PC-3 (cell line): ENCODE results near the gene MXRA7. TPM values are rescaled to one million over a fixed set of nuclear protein-coding genes. Genes with fewer than 3 reads are reported as not detected.
"Not testable (repeated sequence)": the region's sequence is repeated elsewhere in the genome, so short reads cannot be mapped to it uniquely, and the experiment has no call there.

ENCODE experiments used
- ATAC-seq: fragments of 200-7000 bp; cut with Tn5 transposase; 2 replicates; pipeline ENCODE4 v1.9.1; 2020; ENCODE audit warnings: mild to moderate bottlenecking, moderate library complexity
- BruUV-seq: library from RNA; stranded (reverse); fragments of 400-500 nt; replicated peaks from 2 replicates; lab custom pipeline; 2021; lab: Mats Ljungman, UMichigan
- CTCF ChIA-PET: fragments of 300-600 bp; sonication (Branson Sonifier 250); formaldehyde crosslinking; loops from one replicate; lab custom pipeline; 2022; ENCODE audit warnings: antibody characterized with exemption; lab: Charles Lee
- POLR2A ChIA-PET: fragments of 300-600 bp; sonication (Branson Sonifier 250); formaldehyde crosslinking; loops from one replicate; lab custom pipeline; 2022; ENCODE audit warnings: antibody characterized with exemption; ENCODE audit not compliant: unreplicated experiment; lab: Charles Lee
- DNase-seq: peaks from one replicate; pipeline ENCODE4 v3.0.0-alpha.2; 2015
- H2AFZ ChIP-seq: fragments of 300-600 bp; sonication (generic); 2 replicates; pipeline ENCODE4 v1.6.0; 2016; ENCODE audit warnings: antibody characterized with exemption, low read length
- H3F3A ChIP-seq: fragments of 300-600 bp; sonication (generic); one replicate; pipeline ENCODE4 v1.6.0; 2017; ENCODE audit warnings: antibody characterized with exemption, low read length, control low read depth, mild to moderate bottlenecking; ENCODE audit not compliant: unreplicated experiment
- H3K27ac ChIP-seq: fragments of 300-600 bp; sonication (generic); 2 replicates; pipeline ENCODE4 v1.5.1; 2016; ENCODE audit warnings: mild to moderate bottlenecking, low read length
- H3K27me3 ChIP-seq: fragments of 300-600 bp; sonication (generic); 2 replicates; pipeline ENCODE4 v1.6.1; 2016; ENCODE audit warnings: low read length, mixed read lengths
- H3K36me3 ChIP-seq: fragments of 300-600 bp; sonication (generic); 2 replicates; pipeline ENCODE4 v1.6.1; 2016; ENCODE audit warnings: low read depth, mixed run types, low read length, mixed read lengths
- H3K4me1 ChIP-seq: fragments of 300-600 bp; sonication (generic); 2 replicates; pipeline ENCODE4 v1.5.1; 2016; ENCODE audit warnings: low read length; ENCODE audit not compliant: insufficient read depth
- H3K4me2 ChIP-seq: fragments of 300-600 bp; sonication (generic); 2 replicates; pipeline ENCODE4 v1.6.0; 2016; ENCODE audit warnings: low read length
- H3K4me3 ChIP-seq: fragments of 300-600 bp; sonication (generic); 2 replicates; pipeline ENCODE4 v1.5.1; 2016; ENCODE audit warnings: mild to moderate bottlenecking, low read length, mixed read lengths
- H3K79me2 ChIP-seq: fragments of 300-600 bp; sonication (generic); 2 replicates; pipeline ENCODE4 v1.6.1; 2017; ENCODE audit warnings: low read length, mixed read lengths
- H3K9ac ChIP-seq: fragments of 300-600 bp; sonication (generic); 2 replicates; pipeline ENCODE4 v1.6.0; 2016; ENCODE audit warnings: mild to moderate bottlenecking, low read length
- H3K9me2 ChIP-seq: fragments of 300-600 bp; sonication (generic); replicated peaks from 2 replicates; pipeline ENCODE4 v1.6.1; 2016; ENCODE audit warnings: mixed run types, low read length, mixed read lengths
- H3K9me3 ChIP-seq: fragments of 300-600 bp; sonication (generic); 2 replicates; pipeline ENCODE4 v1.6.1; 2016; ENCODE audit warnings: low read length, mixed read lengths
- H4K20me1 ChIP-seq: fragments of 300-600 bp; sonication (generic); 2 replicates; pipeline ENCODE4 v1.6.1; 2016; ENCODE audit warnings: low read length, mixed read lengths
- EZH2 ChIP-seq: fragments of 300-600 bp; sonication (generic); IDR thresholded peaks from one replicate; pipeline ENCODE4 v1.6.1; 2017; ENCODE audit warnings: antibody characterized with exemption, mild to moderate bottlenecking, low read length; ENCODE audit not compliant: unreplicated experiment
- EZH2phosphoT487 ChIP-seq: fragments of 300-600 bp; sonication (generic); IDR thresholded peaks from 2 replicates; pipeline ENCODE4 v1.6.1; 2018; ENCODE audit warnings: mild to moderate bottlenecking, antibody characterized with exemption, low read length, borderline replicate concordance
- intact Hi-C: fragments of 100-400 bp; cut with micrococcal nuclease; formaldehyde crosslinking; loops from 2 replicates; pipeline ENCODE4 v1.9.0; 2023
- total RNA-seq: library from RNA; depleted of rRNA; stranded (reverse); fragments of >200 nt; gene quantifications from 2 replicates; pipeline ENCODE4 v1.2.3, GENCODE V29; 2014
- TF ChIP-seq, protein P1 (sequence below): fragments of 300-600 bp; sonication (generic); conservative IDR thresholded peaks from 2 replicates; pipeline ENCODE4 v1.5.1; 2017; ENCODE audit warnings: antibody characterized with exemption, low read depth, mild to moderate bottlenecking, low read length

MXRA7 gene
- total RNA-seq, 1 experiment from 2014 or later: 98.3 TPM

DNA sequence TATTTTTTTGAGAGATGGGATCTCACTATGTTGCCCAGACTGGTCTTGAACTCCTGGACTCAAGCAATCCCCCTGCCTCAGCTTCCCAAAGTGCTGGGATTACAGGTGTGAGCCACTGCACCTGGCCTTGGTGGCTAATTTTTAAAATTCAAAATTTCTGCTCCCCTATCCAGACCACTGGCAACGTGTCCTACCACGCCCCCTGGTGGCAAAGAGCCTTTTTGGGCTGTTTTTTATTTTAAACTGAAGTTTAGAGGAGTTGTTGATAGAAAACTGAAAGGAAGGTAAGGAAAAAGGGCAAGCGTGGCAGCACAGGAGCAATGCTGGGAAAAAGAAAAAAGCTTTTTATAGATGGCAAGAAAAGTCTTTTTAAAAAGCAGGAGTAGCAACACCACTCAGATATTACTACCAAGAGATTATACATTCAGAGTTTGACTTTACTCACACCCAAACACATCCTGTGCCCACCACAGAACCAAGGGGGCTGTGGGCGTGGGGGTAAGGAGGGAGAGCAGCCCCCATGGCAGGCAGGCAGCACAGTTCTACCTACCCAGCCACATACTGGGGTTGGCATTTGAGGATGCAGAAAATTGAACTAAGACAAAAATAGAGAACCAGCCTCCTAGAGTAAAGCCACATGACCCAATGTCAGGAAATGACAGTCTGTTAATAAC lies 4.2 kb upstream of the MXRA7 start:
- ATAC-seq (peak; percentile 11), DNase-seq (peak; percentile 87)
- Histone ChIP-seq H3K79me2 (peaks cover 4% of the 10 kb centered on the region), H3K4me3 (no peak overlapping the region), H3K9me3 (no peaks in the 10 kb centered on the region), H3K4me1 (peaks cover 11% of the 10 kb centered on the region), H3K4me2 (no peak overlapping the region), H3K27ac (no peak overlapping the region), H3K9ac (no peak overlapping the region), H3K36me3 (peaks cover 47% of the 10 kb centered on the region), H4K20me1 (no peaks in the 10 kb centered on the region), H2AFZ (no peak overlapping the region), H3K27me3 (no peaks in the 10 kb centered on the region), H3K9me2 (no peaks in the 10 kb centered on the region), H3F3A (no peaks in the 10 kb centered on the region)
- no TSS peak for BruUV-seq
- ChIA-PET CTCF (interaction anchor here (0.6 kb wide), 1 partner anchor 205 kb away, joined by 3 read pairs; no protein-coding TSS in a partner anchor), POLR2A (no interaction called here)
- intact Hi-C loops: loop anchor here (1.0 to 10.0 kb wide), 5 partner anchors 27 to 192 kb away; partner anchors contain the start of gene ST6GALNAC1
- no peak for TF ChIP-seq EZH2phosphoT487
- TF ChIP-seq EZH2: no peak
- TF ChIP-seq, protein P1, sequence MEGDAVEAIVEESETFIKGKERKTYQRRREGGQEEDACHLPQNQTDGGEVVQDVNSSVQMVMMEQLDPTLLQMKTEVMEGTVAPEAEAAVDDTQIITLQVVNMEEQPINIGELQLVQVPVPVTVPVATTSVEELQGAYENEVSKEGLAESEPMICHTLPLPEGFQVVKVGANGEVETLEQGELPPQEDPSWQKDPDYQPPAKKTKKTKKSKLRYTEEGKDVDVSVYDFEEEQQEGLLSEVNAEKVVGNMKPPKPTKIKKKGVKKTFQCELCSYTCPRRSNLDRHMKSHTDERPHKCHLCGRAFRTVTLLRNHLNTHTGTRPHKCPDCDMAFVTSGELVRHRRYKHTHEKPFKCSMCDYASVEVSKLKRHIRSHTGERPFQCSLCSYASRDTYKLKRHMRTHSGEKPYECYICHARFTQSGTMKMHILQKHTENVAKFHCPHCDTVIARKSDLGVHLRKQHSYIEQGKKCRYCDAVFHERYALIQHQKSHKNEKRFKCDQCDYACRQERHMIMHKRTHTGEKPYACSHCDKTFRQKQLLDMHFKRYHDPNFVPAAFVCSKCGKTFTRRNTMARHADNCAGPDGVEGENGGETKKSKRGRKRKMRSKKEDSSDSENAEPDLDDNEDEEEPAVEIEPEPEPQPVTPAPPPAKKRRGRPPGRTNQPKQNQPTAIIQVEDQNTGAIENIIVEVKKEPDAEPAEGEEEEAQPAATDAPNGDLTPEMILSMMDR: peak; percentile 96

DNA sequence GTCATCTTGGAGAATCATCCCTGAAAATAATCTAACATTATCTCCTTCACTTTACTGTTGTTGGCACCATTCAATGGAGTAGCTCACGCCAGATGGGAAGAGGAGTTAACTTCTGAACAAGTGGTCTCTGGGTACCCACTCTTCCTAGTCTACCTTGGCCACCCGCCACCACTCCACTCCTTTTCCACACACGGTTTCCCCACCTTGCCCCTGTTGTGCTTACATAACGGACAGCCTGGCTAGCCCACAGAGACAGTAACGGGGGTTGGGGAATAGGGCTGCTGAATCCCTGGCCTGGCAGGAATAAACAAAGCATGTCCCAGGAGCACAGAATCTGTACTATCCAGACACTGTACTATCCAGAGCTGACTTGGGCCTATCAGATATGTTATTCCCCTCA lies 3.6 kb upstream of the MXRA7 start:
- Histone ChIP-seq H3K79me2 (peaks cover 10% of the 10 kb centered on the region), H3K27ac (no peak overlapping the region), H3K4me1 (peaks cover 17% of the 10 kb centered on the region), H2AFZ (no peak overlapping the region), H3K9me2 (no peaks in the 10 kb centered on the region), H3K4me2 (no peak overlapping the region), H3F3A (no peaks in the 10 kb centered on the region), H3K9me3 (no peaks in the 10 kb centered on the region), H3K36me3 (peaks cover 40% of the 10 kb centered on the region), H3K9ac (no peak overlapping the region), H4K20me1 (no peaks in the 10 kb centered on the region), H3K4me3 (no peak overlapping the region), H3K27me3 (no peaks in the 10 kb centered on the region)
- BruUV-seq: no TSS peak
- DNase-seq (no peak), ATAC-seq (no peak)
- intact Hi-C loops: loop anchor here (2.0 to 10.0 kb wide), 4 partner anchors 42 to 192 kb away; partner anchors contain the start of gene ST6GALNAC1
- CTCF ChIA-PET: no interaction called here
- TF ChIP-seq, protein P1: no peak
- POLR2A ChIA-PET: no interaction called here

DNA sequence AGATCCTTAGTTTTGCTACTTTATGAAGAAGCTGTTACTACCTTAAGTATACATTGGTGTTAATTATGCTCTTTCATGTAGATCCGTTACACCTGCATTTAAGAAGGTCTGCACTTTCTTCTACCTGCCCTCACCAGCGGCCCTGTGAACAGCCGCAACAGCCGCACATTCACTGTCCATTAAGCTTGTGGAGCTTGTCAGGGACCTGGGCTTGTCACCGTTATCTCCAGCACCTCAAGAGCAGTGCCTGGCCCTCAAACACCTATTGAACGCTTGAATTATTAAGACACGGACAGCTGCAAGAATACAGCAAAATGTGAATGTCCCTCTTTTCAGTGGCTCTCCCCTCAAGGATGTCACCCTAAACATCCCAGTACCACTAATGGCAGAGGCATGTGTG lies 3.0 kb upstream of the MXRA7 start:
- intact Hi-C loops: loop anchor here (2.0 to 10.0 kb wide), 4 partner anchors 41 to 191 kb away; partner anchors contain the start of gene ST6GALNAC1
- no peaks in the 10 kb centered on the region for H3K9me2 ChIP-seq
- peaks cover 23% of the 10 kb centered on the region for H3K4me1 ChIP-seq
- DNase-seq (no peak), ATAC-seq (no peak)
- TF ChIP-seq EZH2phosphoT487: no peak
- no peak for TF ChIP-seq EZH2
- TF ChIP-seq, protein P1: no peak
- H3F3A ChIP-seq: no peaks in the 10 kb centered on the region
- H3K9ac ChIP-seq: no peak overlapping the region
- no peak overlapping the region for H3K4me3 ChIP-seq
- H3K36me3 ChIP-seq: peaks cover 35% of the 10 kb centered on the region
- H4K20me1 ChIP-seq: no peaks in the 10 kb centered on the region
- peaks cover 14% of the 10 kb centered on the region for H3K79me2 ChIP-seq
- no TSS peak for BruUV-seq
- H2AFZ ChIP-seq: no peak overlapping the region
- no peak overlapping the region for H3K27ac ChIP-seq
- POLR2A ChIA-PET: no interaction called here
- no peaks in the 10 kb centered on the region for H3K9me3 ChIP-seq
- no peak overlapping the region for H3K4me2 ChIP-seq
- no peaks in the 10 kb centered on the region for H3K27me3 ChIP-seq
- CTCF ChIA-PET: no interaction called here

DNA sequence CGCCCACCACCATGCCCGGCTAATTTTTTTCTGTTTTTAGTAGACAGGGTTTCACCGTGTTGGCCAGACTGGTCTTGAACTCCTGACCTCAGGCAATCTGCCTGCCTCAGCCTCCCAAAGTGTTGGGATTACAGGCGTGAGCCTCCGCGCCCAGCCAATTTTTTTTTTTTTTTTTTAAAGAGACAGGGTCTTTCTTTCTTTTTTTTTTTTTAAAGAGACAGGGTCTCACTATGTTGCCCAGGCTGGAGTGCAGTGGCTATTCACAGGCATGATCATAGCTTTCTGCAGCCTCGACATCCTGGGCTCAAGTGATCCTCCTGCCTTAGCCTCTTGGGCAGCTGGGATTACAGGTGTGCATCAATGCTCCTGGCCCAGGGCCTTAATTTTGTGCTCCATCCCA lies 1.6 kb upstream of the MXRA7 start:
- H4K20me1 ChIP-seq: not testable (repeated sequence)

More for the DNA sequence above, 1.6 kb upstream of the MXRA7 start:
- H3K4me2 ChIP-seq, POLR2A ChIA-PET, H3K27me3 ChIP-seq, H3K9ac ChIP-seq, H3K4me3 ChIP-seq, H2AFZ ChIP-seq, H3K27ac ChIP-seq, ATAC-seq, BruUV-seq, H3K9me2 ChIP-seq, CTCF ChIA-PET, DNase-seq, H3F3A ChIP-seq, H3K9me3 ChIP-seq: not testable (repeated sequence)
- Histone ChIP-seq H3K36me3 (peaks cover 26% of the 10 kb centered on the region; the same call in 1 of the 2 replicates), H3K4me1 (peaks cover 25% of the 10 kb centered on the region), H3K79me2 (peaks cover 28% of the 10 kb centered on the region)
- intact Hi-C loops: loop anchor here (5.0 to 10.0 kb wide), 3 partner anchors 40 to 148 kb away; partner anchors contain the start of gene ST6GALNAC1
